Activated T-cell treated with anti-CD3 and anti-CD28 coated beads, Interleukin-2, amount 50 U/mL, for 24 hours (primary cell): Measurements from ENCODE around the gene USH1G.
"Not testable (repeated sequence)": the region's sequence is repeated elsewhere in the genome, so short reads cannot be mapped to it uniquely, and the experiment has no call there.

Experiments
- DNase-seq: peaks from one replicate; pipeline ENCODE4 v3.0.0-alpha.2; 2020
- H3K27ac Mint-ChIP-seq: 2 replicates; pipeline ENCODE4 v1.8.0; 2020; ENCODE audit warnings: mild to moderate bottlenecking, mixed read lengths
- H3K27me3 Mint-ChIP-seq: 2 replicates; pipeline ENCODE4 v1.8.0; 2020; ENCODE audit warnings: mixed read lengths
- H3K36me3 Mint-ChIP-seq: 2 replicates; pipeline ENCODE4 v1.8.0; 2020; ENCODE audit warnings: low read depth, mixed read lengths
- H3K4me1 Mint-ChIP-seq: 2 replicates; pipeline ENCODE4 v1.8.0; 2020; ENCODE audit warnings: low read depth, mixed read lengths
- H3K4me3 Mint-ChIP-seq: 2 replicates; pipeline ENCODE4 v1.8.0; 2020; ENCODE audit warnings: mild to moderate bottlenecking, moderate library complexity, mixed read lengths
- H3K9me3 Mint-ChIP-seq: 2 replicates; pipeline ENCODE4 v1.8.0; 2020; ENCODE audit warnings: mixed read lengths

The USH1G gene

GRCh38 chr17:74872313-74873036, 50.6 kb downstream of the USH1G start, which contains the start of gene FDXR:
TSS of gene FDXR (minus strand) at chr17:74872994. CDS start at chr17:74872944, 50 bp downstream.
- no peaks in the 10 kb centered on the region for H3K9me3 Mint-ChIP-seq
- no peaks in the 10 kb centered on the region for H3K27me3 Mint-ChIP-seq
- H3K36me3 Mint-ChIP-seq = peaks cover 7% of the 10 kb centered on the region
- H3K4me1 Mint-ChIP-seq = peaks cover 30% of the 10 kb centered on the region
- H3K27ac Mint-ChIP-seq = peak within 1 kb of the TSS; percentile 96
- H3K4me3 Mint-ChIP-seq = peak within 1 kb of the TSS; percentile 81
- DNase-seq = no peak

- Mint-ChIP-seq H3K27me3 (no peaks in the 10 kb centered on the region), H3K4me3 (peak overlapping the region; percentile 81), H3K36me3 (peaks cover 7% of the 10 kb centered on the region), H3K9me3 (no peaks in the 10 kb centered on the region), H3K4me1 (peaks cover 30% of the 10 kb centered on the region), H3K27ac (no peak overlapping the region)
- no peak for DNase-seq
These were observed 51.5 kb downstream of the USH1G start for GRCh38 chr17:74871356-74872076.

GRCh38 chr17:74870512-74870911, 52.5 kb downstream of the USH1G start:
- H3K27ac Mint-ChIP-seq = no peak overlapping the region
- H3K36me3 Mint-ChIP-seq = peaks cover 7% of the 10 kb centered on the region
- H3K4me3 Mint-ChIP-seq = no peak overlapping the region
- no peak for DNase-seq
- H3K4me1 Mint-ChIP-seq = peaks cover 30% of the 10 kb centered on the region
- no peaks in the 10 kb centered on the region for H3K9me3 Mint-ChIP-seq
- H3K27me3 Mint-ChIP-seq = no peaks in the 10 kb centered on the region

GRCh38 chr17:74870028-74870427, 53.0 kb downstream of the USH1G start:
- not testable (repeated sequence) for H3K9me3 Mint-ChIP-seq, H3K27ac Mint-ChIP-seq, DNase-seq, H3K27me3 Mint-ChIP-seq, H3K4me3 Mint-ChIP-seq, H3K36me3 Mint-ChIP-seq
- H3K4me1 Mint-ChIP-seq = peaks cover 25% of the 10 kb centered on the region

- no peak for DNase-seq
These were observed 54.2 kb downstream of the USH1G start for GRCh38 chr17:74868908-74869255.

GRCh38 chr17:74868251-74868907, 54.7 kb downstream of the USH1G start:
- H3K9me3 Mint-ChIP-seq = no peaks in the 10 kb centered on the region
- no peak for DNase-seq
- peaks cover 18% of the 10 kb centered on the region for H3K4me1 Mint-ChIP-seq
- peaks cover 8% of the 10 kb centered on the region for H3K36me3 Mint-ChIP-seq
- no peaks in the 10 kb centered on the region for H3K27me3 Mint-ChIP-seq
- no peak overlapping the region for H3K27ac Mint-ChIP-seq
- no peak overlapping the region for H3K4me3 Mint-ChIP-seq

More at GRCh38 chr17:74868908-74869255, 54.2 kb downstream of the USH1G start:
- H3K4me1 Mint-ChIP-seq = peaks cover 21% of the 10 kb centered on the region
- no peaks in the 10 kb centered on the region for H3K9me3 Mint-ChIP-seq
- H3K36me3 Mint-ChIP-seq = peaks cover 8% of the 10 kb centered on the region
- H3K4me3 Mint-ChIP-seq = no peak overlapping the region
- no peaks in the 10 kb centered on the region for H3K27me3 Mint-ChIP-seq
- no peak overlapping the region for H3K27ac Mint-ChIP-seq

GRCh38 chr17:74866198-74866835, 56.7 kb downstream of the USH1G start:
- H3K4me1 Mint-ChIP-seq = peaks cover 13% of the 10 kb centered on the region
- no peak for DNase-seq
- peaks cover 6% of the 10 kb centered on the region for H3K36me3 Mint-ChIP-seq
- no peak overlapping the region for H3K27ac Mint-ChIP-seq
- H3K9me3 Mint-ChIP-seq = no peaks in the 10 kb centered on the region
- H3K4me3 Mint-ChIP-seq = no peak overlapping the region
- peaks cover 8% of the 10 kb centered on the region for H3K27me3 Mint-ChIP-seq
